Liver (tissue), 3 donors: ENCODE data around the gene CPNE1.

ENCODE experiments used
- CTCF ChIP-seq: fragments of 150-350 bp; IDR thresholded peaks from 2 replicates; pipeline ENCODE4 v1.5.1; 2017; ENCODE audit warnings: improper control_type of control experiment, low read depth, low read length; ENCODE audit not compliant: missing input control
- EGR1 ChIP-seq, 2 donors: IDR thresholded peaks; 2 replicates each; pipeline ENCODE4 v1.6.1; 2016 to 2018; ENCODE audit warnings: antibody characterized with exemption in 2 of 2, low read depth in 2 of 2
- FOXA1 ChIP-seq: IDR thresholded peaks from 2 replicates; pipeline ENCODE4 v1.6.1; 2016; ENCODE audit warnings: antibody characterized with exemption
- GABPA ChIP-seq, 2 donors: IDR thresholded peaks in 1 of 2; conservative IDR thresholded peaks in 1 of 2; 2 replicates each; pipeline ENCODE4 v1.6.1; 2016; ENCODE audit warnings: antibody characterized with exemption in 2 of 2, mild to moderate bottlenecking in 1 of 2, moderate library complexity in 1 of 2
- HNF4G ChIP-seq: IDR thresholded peaks from 2 replicates; pipeline ENCODE4 v1.6.1; 2016; ENCODE audit warnings: antibody characterized with exemption
- JUND ChIP-seq, 2 donors: IDR thresholded peaks; 2 replicates each; pipeline ENCODE4 v1.6.1; 2016; ENCODE audit warnings: antibody characterized with exemption in 2 of 2
- MAX ChIP-seq: IDR thresholded peaks from 2 replicates; pipeline ENCODE4 v1.6.1; 2016; ENCODE audit warnings: antibody characterized with exemption
- NR2F2 ChIP-seq: IDR thresholded peaks from 2 replicates; pipeline ENCODE4 v1.6.1; 2016; ENCODE audit warnings: antibody characterized with exemption
- RAD21 ChIP-seq, 2 donors: IDR thresholded peaks; 2 replicates each; pipeline ENCODE4 v1.6.1; 2016; ENCODE audit warnings: antibody characterized with exemption in 2 of 2, mild to moderate bottlenecking in 2 of 2
- REST ChIP-seq: IDR thresholded peaks from 2 replicates; pipeline ENCODE4 v1.6.1; 2016; ENCODE audit warnings: antibody characterized with exemption, mild to moderate bottlenecking
- RXRA ChIP-seq, 2 donors: IDR thresholded peaks; 2 replicates each; pipeline ENCODE4 v1.6.1; 2017 to 2018; ENCODE audit warnings: antibody characterized with exemption in 2 of 2, mild to moderate bottlenecking in 1 of 2
- TAF1 ChIP-seq: conservative IDR thresholded peaks from 2 replicates; pipeline ENCODE4 v1.6.1; 2016; ENCODE audit warnings: antibody characterized with exemption, mild to moderate bottlenecking
- YY1 ChIP-seq: IDR thresholded peaks from 2 replicates; pipeline ENCODE4 v1.6.1; 2016; ENCODE audit warnings: antibody characterized with exemption, mild to moderate bottlenecking
- ZBTB33 ChIP-seq: IDR thresholded peaks from 2 replicates; pipeline ENCODE4 v1.6.1; 2016; ENCODE audit warnings: antibody characterized with exemption
- donor health status: healthy.
- donor health status: healthy.

- TF ChIP-seq CTCF: no peak
- TF ChIP-seq RXRA (IDR thresholded peaks at IDR 0.05): no peak
- no peak for TF ChIP-seq RAD21 (IDR thresholded peaks at IDR 0.05)
- no peak for TF ChIP-seq JUND (IDR thresholded peaks at IDR 0.05)
- no peak for TF ChIP-seq GABPA (IDR thresholded peaks at IDR 0.05 in 1 of 2, conservative IDR thresholded peaks at IDR 0.05 in 1 of 2)
- no peak for TF ChIP-seq TAF1
- no peak for TF ChIP-seq REST
- no peak for TF ChIP-seq YY1
- TF ChIP-seq EGR1 (IDR thresholded peaks at IDR 0.05; ENCODE audit: low read depth in 2 of 2): no peak
- TF ChIP-seq FOXA1: no peak
- TF ChIP-seq MAX: no peak
- TF ChIP-seq HNF4G: no peak
- no peak for TF ChIP-seq ZBTB33
- no peak for TF ChIP-seq NR2F2
Measured at GRCh38 chr20:35709259-35709658, 44.6 kb upstream of the CPNE1 start.
